Endothelial cell of umbilical vein (primary cell): ENCODE data around the gene SPAG8. TPM values are rescaled to one million over a fixed set of nuclear protein-coding genes. Genes with fewer than 3 reads are reported as not detected.

ENCODE experiments used
- BruUV-seq: library from RNA; stranded (reverse); fragments of 400-500 nt; replicated peaks from 2 replicates; lab custom pipeline; 2021; lab: Mats Ljungman, UMichigan
- CTCF ChIA-PET: fragments of 300-600, 350-600 bp; sonication (Branson Sonifier 250); formaldehyde crosslinking; loops from one replicate; lab custom pipeline; 2021; ENCODE audit warnings: antibody characterized with exemption, inconsistent platforms; lab: Charles Lee
- POLR2A ChIA-PET: fragments of 300-600, 350-600 bp; sonication (Branson Sonifier 250); formaldehyde crosslinking; loops from one replicate; lab custom pipeline; 2021; ENCODE audit warnings: antibody characterized with exemption, inconsistent platforms; lab: Charles Lee
- DNase-seq: peaks from one replicate; pipeline ENCODE4 v3.0.0-alpha.2; 2011; ENCODE audit warnings: low read depth, low spot score
- FAIRE-seq: peaks from 2 replicates; lab custom pipeline; 2011; peaks lifted over from hg19 to GRCh38; lab: Jason Lieb, UNC
- H2AFZ ChIP-seq: 2 replicates; pipeline ENCODE4 v1.6.0; 2012; ENCODE audit warnings: low read depth, low read length, control low read depth, inconsistent platforms
- H3K27ac ChIP-seq: 2 replicates; pipeline ENCODE4 v1.5.1; 2011; ENCODE audit warnings: low read depth, mild to moderate bottlenecking, control low read depth, low read length, moderate library complexity; ENCODE audit not compliant: insufficient read depth
- H3K27me3 ChIP-seq, 2 experiments: 2 replicates each; pipeline versions ENCODE4 v1.6.0 to v1.6.1; 2011; ENCODE audit warnings: low read length in 2 of 2, mixed read lengths in 1 of 2; ENCODE audit not compliant: control insufficient read depth in 2 of 2, insufficient read depth in 2 of 2
- H3K36me3 ChIP-seq, 2 experiments: 2 replicates in 1 of 2; 3 replicates in 1 of 2; pipeline ENCODE4 v1.5.1; 2011; ENCODE audit warnings: low read length in 2 of 2, mild to moderate bottlenecking in 1 of 2, moderate library complexity in 1 of 2; ENCODE audit not compliant: control insufficient read depth in 2 of 2, insufficient read depth in 2 of 2; ENCODE audit errors: extremely low read depth in 1 of 2
- H3K4me1 ChIP-seq: 3 replicates; pipeline ENCODE4 v1.5.1; 2011; ENCODE audit warnings: mild to moderate bottlenecking, low read length; ENCODE audit not compliant: control insufficient read depth, insufficient read depth; ENCODE audit errors: extremely low read depth
- H3K4me2 ChIP-seq: 2 replicates; pipeline ENCODE4 v1.6.1; 2011; ENCODE audit warnings: low read length, control low read depth, mixed read lengths; ENCODE audit not compliant: insufficient read depth
- H3K4me3 ChIP-seq, 3 experiments: fragments of 200-600 bp in 1 of 3; sonication (generic), shearing (Covaris generic) in 1 of 3; replicated peaks in 1 of 3; 2 replicates each; pipeline ENCODE4 v1.5.1; 2011 to 2016; ENCODE audit warnings: control low read depth in 3 of 3, low read length in 3 of 3, mild to moderate bottlenecking in 2 of 3, inconsistent platforms in 1 of 3, low read depth in 1 of 3, moderate library complexity in 1 of 3; ENCODE audit not compliant: insufficient read depth in 1 of 3
- H3K79me2 ChIP-seq: 2 replicates; pipeline ENCODE4 v1.6.0; 2012; ENCODE audit warnings: low read length, inconsistent platforms; ENCODE audit not compliant: control insufficient read depth, insufficient read depth
- H3K9ac ChIP-seq: replicated peaks from 2 replicates; pipeline ENCODE3; 2011; ENCODE audit warnings: low read length, control low read depth; ENCODE audit not compliant: insufficient read depth; ENCODE audit errors: extremely low read depth
- H3K9me1 ChIP-seq: replicated peaks from 3 replicates; pipeline ENCODE4 v1.6.0; 2011; ENCODE audit warnings: mild to moderate bottlenecking, low read length; ENCODE audit not compliant: control insufficient read depth, insufficient read depth; ENCODE audit errors: extremely low read depth
- H3K9me3 ChIP-seq: replicated peaks from 2 replicates; pipeline ENCODE4 v1.5.1; 2012; ENCODE audit warnings: low read length, inconsistent platforms; ENCODE audit not compliant: control insufficient read depth, insufficient read depth
- H4K20me1 ChIP-seq: replicated peaks from 2 replicates; pipeline ENCODE3; 2011; ENCODE audit warnings: mild to moderate bottlenecking, low read length; ENCODE audit not compliant: control insufficient read depth, insufficient read depth; ENCODE audit errors: extremely low read depth
- EZH2 ChIP-seq: IDR thresholded peaks from 2 replicates; pipeline ENCODE4 v1.6.1; 2012; ENCODE audit warnings: borderline replicate concordance, low read depth, mild to moderate bottlenecking, moderate library complexity, low read length, inconsistent platforms; ENCODE audit not compliant: severe bottlenecking
- FOS ChIP-seq: IDR thresholded peaks from 2 replicates; pipeline ENCODE4 v1.6.1; 2011; ENCODE audit warnings: mild to moderate bottlenecking, low read length, moderate library complexity, borderline replicate concordance; ENCODE audit not compliant: insufficient read depth
- GATA2 ChIP-seq: IDR thresholded peaks from 2 replicates; pipeline ENCODE4 v1.7.0; 2011; ENCODE audit warnings: low read depth, mild to moderate bottlenecking, moderate library complexity, mixed read lengths, low read length; ENCODE audit not compliant: insufficient read length, insufficient read depth
- JUN ChIP-seq: IDR thresholded peaks from 2 replicates; pipeline ENCODE4 v1.6.1; 2011; ENCODE audit warnings: borderline replicate concordance, low read depth; ENCODE audit not compliant: insufficient read length, insufficient read depth
- MYC ChIP-seq: IDR thresholded peaks from one replicate; pipeline ENCODE4 v1.6.1; 2011; ENCODE audit warnings: mild to moderate bottlenecking, low read depth, low read length
- POLR2AphosphoS5 ChIP-seq: IDR thresholded peaks from 2 replicates; pipeline ENCODE4 v1.6.1; 2012; ENCODE audit warnings: low read depth, mild to moderate bottlenecking, control low read depth, low read length, moderate library complexity; ENCODE audit not compliant: insufficient read depth
- dilution Hi-C: fragments of 300-500 bp; cut with MboI; formaldehyde crosslinking; loops from one replicate; pipeline ENCODE4 v1.15.0; 2019; ENCODE audit warnings: low sequenced_read_pairs; ENCODE audit not compliant: extremely low pct_ligation_motif_present
- intact Hi-C: fragments of 100-400 bp; cut with micrococcal nuclease; formaldehyde crosslinking; loops from one replicate; pipeline ENCODE4 v1.10.0; 2022
- polyA plus RNA-seq, 4 experiments: library from polyadenylated mRNA; depleted of rRNA in 3 of 4; stranded (reverse) in 3 of 4; unstranded in 1 of 4; fragments of >200 nt; gene quantifications; 2 replicates each; pipeline versions ENCODE4 v1.2.1 to v1.2.3, GENCODE V29; 2011 to 2012; ENCODE audit warnings: missing spikeins in 1 of 4
- total RNA-seq: library from RNA; stranded (reverse); gene quantifications from 2 replicates; pipeline ENCODE4 v1.2.3, GENCODE V29; 2021
- TF ChIP-seq, protein P1 (sequence below), 2 donors: IDR thresholded peaks; 1 replicate in 1 of 2; 2 replicates in 1 of 2; pipeline ENCODE4 v1.5.1; 2011; ENCODE audit warnings: low read length in 2 of 2, mild to moderate bottlenecking in 2 of 2, moderate library complexity in 2 of 2, control low read depth in 1 of 2, inconsistent platforms in 1 of 2, low read depth in 1 of 2; ENCODE audit not compliant: insufficient read depth in 1 of 2; ENCODE audit errors: extremely low read depth in 1 of 2

The SPAG8 gene
- total and polyA plus RNA-seq, 2 donors (not counting 3 experiments of a cell fraction or from before 2014, with no cell fraction given): 0.21 to 0.69 TPM

DNA sequence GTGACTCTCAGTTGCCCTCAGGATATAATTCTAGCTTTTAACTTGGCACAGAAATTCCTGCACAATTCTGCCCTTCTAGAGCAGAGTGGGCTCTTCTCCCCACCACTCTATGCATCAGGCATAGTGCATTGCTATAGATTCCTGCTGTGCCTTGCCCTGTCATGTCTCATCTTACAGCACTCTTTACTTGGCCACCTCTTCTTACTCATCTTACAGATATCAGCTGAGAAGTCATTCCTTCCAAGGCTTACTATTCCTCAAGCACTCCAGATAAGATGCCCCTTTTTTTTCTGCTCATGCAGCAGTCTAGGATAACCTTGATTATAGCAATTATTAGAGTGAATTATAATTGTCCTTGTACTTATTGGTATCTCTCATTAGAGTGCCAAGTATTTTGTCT is 10.9 kb upstream of the SPAG8 start:
- BruUV-seq: no TSS peak
- Histone ChIP-seq H3K36me3 (no peaks in the 10 kb centered on the region), H3K9ac (no peak overlapping the region), H3K4me1 (no peaks in the 10 kb centered on the region), H3K9me3 (no peaks in the 10 kb centered on the region), H3K27me3 (peaks cover 0 to 2% of the 10 kb centered on the region in 2 experiments), H2AFZ (no peak overlapping the region), H3K79me2 (no peaks in the 10 kb centered on the region), H3K9me1 (no peaks in the 10 kb centered on the region), H4K20me1 (no peaks in the 10 kb centered on the region), H3K4me2 (no peak overlapping the region), H3K27ac (no peak overlapping the region), H3K4me3 (no peak overlapping the region)
- intact Hi-C loops: no loop called here
- FAIRE-seq (no peak), DNase-seq (no peak)
- dilution Hi-C loops: no loop called here
- TF ChIP-seq GATA2: no peak
- ChIA-PET POLR2A (no interaction called here), CTCF (interaction anchor here (1.8 to 7.6 kb wide), 2 partner anchors 8 to 32 kb away, joined by 5 to 277 read pairs; partner anchors contain the start of genes HINT2 and NPR2)

DNA sequence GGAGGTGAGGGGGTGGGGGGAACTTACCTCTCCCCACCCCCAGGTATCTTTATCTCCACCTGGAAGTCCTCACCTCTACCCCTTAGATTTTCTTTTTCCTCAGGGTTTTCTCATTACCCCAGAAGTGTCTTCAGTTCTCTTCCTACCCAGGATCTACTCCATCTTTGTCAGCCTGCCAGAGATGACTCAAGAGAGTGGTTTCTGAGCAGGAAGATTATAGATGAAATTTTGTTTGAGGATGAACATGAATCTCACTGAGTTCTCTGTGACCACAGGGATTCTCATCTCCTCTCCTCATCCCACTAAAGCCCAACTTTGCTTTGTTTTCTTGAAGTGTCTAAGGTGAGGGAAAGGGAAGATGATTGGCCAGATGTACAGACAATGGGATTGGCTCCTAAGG is 8.0 kb upstream of the SPAG8 start:
- Histone ChIP-seq H2AFZ (no peak overlapping the region), H3K27ac (no peak overlapping the region), H3K4me2 (no peak overlapping the region), H3K36me3 (no peaks in the 10 kb centered on the region), H3K79me2 (no peaks in the 10 kb centered on the region), H3K27me3 (peaks cover 0 to 2% of the 10 kb centered on the region in 2 experiments), H3K4me1 (no peaks in the 10 kb centered on the region), H3K9me3 (no peaks in the 10 kb centered on the region), H3K9ac (no peak overlapping the region), H3K4me3 (no peak overlapping the region), H4K20me1 (no peaks in the 10 kb centered on the region), H3K9me1 (no peaks in the 10 kb centered on the region)
- no peak for TF ChIP-seq EZH2
- TF ChIP-seq MYC: no peak
- TF ChIP-seq GATA2: no peak
- no peak for TF ChIP-seq JUN
- TF ChIP-seq, protein P1, sequence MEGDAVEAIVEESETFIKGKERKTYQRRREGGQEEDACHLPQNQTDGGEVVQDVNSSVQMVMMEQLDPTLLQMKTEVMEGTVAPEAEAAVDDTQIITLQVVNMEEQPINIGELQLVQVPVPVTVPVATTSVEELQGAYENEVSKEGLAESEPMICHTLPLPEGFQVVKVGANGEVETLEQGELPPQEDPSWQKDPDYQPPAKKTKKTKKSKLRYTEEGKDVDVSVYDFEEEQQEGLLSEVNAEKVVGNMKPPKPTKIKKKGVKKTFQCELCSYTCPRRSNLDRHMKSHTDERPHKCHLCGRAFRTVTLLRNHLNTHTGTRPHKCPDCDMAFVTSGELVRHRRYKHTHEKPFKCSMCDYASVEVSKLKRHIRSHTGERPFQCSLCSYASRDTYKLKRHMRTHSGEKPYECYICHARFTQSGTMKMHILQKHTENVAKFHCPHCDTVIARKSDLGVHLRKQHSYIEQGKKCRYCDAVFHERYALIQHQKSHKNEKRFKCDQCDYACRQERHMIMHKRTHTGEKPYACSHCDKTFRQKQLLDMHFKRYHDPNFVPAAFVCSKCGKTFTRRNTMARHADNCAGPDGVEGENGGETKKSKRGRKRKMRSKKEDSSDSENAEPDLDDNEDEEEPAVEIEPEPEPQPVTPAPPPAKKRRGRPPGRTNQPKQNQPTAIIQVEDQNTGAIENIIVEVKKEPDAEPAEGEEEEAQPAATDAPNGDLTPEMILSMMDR (IDR thresholded peaks at IDR 0.05; ENCODE audit: extremely low read depth in 1 of 2, insufficient read depth in 1 of 2, low read depth in 1 of 2, low read length in 2 of 2): no peak
- no peak for TF ChIP-seq POLR2AphosphoS5
- TF ChIP-seq FOS: no peak
- intact Hi-C loops: no loop called here
- BruUV-seq: no TSS peak
- CTCF ChIA-PET: interaction anchor here (1.0 to 2.6 kb wide), 2 partner anchors 30 to 84 kb away, joined by 4 to 10 read pairs; no protein-coding TSS in a partner anchor
- no peak for FAIRE-seq
- POLR2A ChIA-PET: no interaction called here
- dilution Hi-C loops: no loop called here
- no peak for DNase-seq
